Measurements from ENCODE around the gene SULT2A1. TPM values are rescaled to one million over a fixed set of nuclear protein-coding genes. Genes with fewer than 3 reads are reported as not detected.
"Not testable (repeated sequence)": the region's sequence is repeated elsewhere in the genome, so short reads cannot be mapped to it uniquely, and the experiment has no call there.

Gene SULT2A1, protein sequence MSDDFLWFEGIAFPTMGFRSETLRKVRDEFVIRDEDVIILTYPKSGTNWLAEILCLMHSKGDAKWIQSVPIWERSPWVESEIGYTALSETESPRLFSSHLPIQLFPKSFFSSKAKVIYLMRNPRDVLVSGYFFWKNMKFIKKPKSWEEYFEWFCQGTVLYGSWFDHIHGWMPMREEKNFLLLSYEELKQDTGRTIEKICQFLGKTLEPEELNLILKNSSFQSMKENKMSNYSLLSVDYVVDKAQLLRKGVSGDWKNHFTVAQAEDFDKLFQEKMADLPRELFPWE
- under 1 TPM in 2 of 4 donors, not detected in 2; 0.32 to 0.96 TPM for total RNA-seq

DNA sequence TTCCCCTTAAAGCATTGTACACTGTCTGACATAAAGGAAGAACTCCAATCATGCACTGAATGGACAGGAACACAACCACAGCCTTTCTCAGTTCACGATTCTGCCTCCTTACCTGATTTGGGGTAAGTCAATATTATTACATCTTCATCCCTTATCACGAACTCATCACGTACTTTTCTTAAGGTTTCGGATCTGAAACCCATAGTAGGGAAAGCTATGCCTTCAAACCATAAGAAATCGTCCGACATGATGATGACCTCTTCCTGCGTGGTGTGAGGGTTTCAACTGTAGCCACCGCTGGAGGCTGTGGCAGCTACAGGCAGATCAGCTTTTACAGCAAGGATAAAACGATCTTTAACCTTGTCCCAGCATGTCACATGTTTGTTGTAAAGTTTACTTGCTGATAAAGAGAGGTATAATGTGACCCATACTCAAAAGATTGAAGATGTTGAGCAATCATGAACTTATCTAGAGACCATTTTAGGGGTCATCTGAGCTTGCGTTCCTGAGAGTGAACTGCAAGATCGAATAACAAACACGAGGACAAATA, at the start of gene SULT2A1:
SULT2A1 (minus strand) TSS at position 306 of the 550 bp plus-strand sequence; CDS start at position 248, 58 bp downstream.
- no peaks in the 10 kb centered on the region for H3K36me3 ChIP-seq
- H3K4me3 ChIP-seq, result no peak within 1 kb of the TSS
- intact Hi-C loops (cut with DNase I; ENCODE audit: low total_unique reads), result no loop called here
- no peaks in the 10 kb centered on the region for H3K4me1 ChIP-seq
- TF ChIP-seq POLR2A (IDR thresholded peaks at IDR 0.05) (no peak), EP300 (IDR thresholded peaks at IDR 0.05; ENCODE audit: low read depth) (no peak), POLR2AphosphoS5 (IDR thresholded peaks at IDR 0.05) (no peak)
- H3K9me3 ChIP-seq, result no peaks in the 10 kb centered on the region
- peaks cover 14% of the 10 kb centered on the region for H3K27me3 ChIP-seq
- 56 to 64% methylated on average over 7 to 12 of the region's 12 CpGs for WGBS, 2 donors (ENCODE audit: low coverage in 1 of 2)
- no peak for DNase-seq
- in situ Hi-C loops (cut with MboI; ENCODE audit: low pct_ligation_motif_present in 1 of 4, low pct_unique_long_range_greater_than_20kb in 1 of 4, low sequenced_read_pairs in 3 of 4), result no loop called here
- H3K27ac ChIP-seq, result no peak within 1 kb of the TSS

DNA sequence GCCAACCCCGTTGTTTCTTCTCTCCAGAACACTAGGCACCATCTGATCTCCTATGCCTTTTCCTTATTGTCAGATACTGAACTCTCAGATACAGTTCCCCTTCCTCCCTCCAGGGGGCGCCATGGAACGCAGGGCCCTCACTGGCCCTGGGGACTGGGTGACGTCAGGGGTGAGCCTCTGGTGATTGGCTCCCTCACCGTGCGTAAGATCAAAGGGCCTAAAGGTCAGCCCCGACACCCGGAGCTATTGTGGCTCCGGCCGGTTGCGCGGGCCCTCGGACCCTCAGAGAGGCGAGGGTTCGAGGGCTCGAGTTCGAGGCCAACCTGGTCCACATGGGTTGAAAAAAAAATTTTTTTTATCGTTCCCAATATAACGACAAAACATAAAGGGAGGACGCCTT, 42.5 kb upstream of the SULT2A1 start:
- in situ Hi-C loops (cut with MboI; ENCODE audit: low pct_ligation_motif_present in 1 of 4, low pct_unique_long_range_greater_than_20kb in 1 of 4, low sequenced_read_pairs in 3 of 4); H3K36me3 ChIP-seq; H3K27me3 ChIP-seq; H3K9me3 ChIP-seq; intact Hi-C loops (cut with DNase I; ENCODE audit: low total_unique reads); H3K27ac ChIP-seq; H3K4me1 ChIP-seq; DNase-seq; H3K4me3 ChIP-seq: not testable (repeated sequence)
- no CpG with 5 or more reads among the region's 20 CpGs for WGBS, 2 donors (ENCODE audit: low coverage in 1 of 2)

DNA sequence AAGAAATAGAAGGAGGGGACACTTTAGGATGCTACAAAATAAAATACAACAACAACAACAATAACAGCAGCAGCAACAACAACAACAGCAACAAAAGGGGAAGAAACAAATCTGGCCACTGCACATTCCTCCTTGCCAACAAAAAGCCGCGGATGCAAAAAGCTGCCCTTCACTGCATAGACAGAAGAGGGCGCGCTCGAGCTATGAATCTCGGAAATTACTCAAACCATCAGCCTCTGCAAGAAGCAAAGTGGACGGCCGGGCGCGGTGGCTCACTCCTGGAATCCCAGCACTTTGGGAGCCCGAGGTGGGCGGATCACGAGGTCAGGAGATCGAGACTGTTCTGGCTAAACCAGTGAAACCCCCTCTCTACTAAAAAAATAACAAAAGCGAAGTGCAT, 34.0 kb upstream of the SULT2A1 start:
- H3K27me3 ChIP-seq; H3K9me3 ChIP-seq; DNase-seq; intact Hi-C loops (cut with DNase I; ENCODE audit: low total_unique reads); H3K36me3 ChIP-seq; H3K27ac ChIP-seq; H3K4me3 ChIP-seq; in situ Hi-C loops (cut with MboI; ENCODE audit: low pct_ligation_motif_present in 1 of 4, low pct_unique_long_range_greater_than_20kb in 1 of 4, low sequenced_read_pairs in 3 of 4); H3K4me1 ChIP-seq: not testable (repeated sequence)
- peak in 1 of 3 donors; percentile 19 for TF ChIP-seq POLR2AphosphoS5 (IDR thresholded peaks at IDR 0.05)
- TF ChIP-seq, protein P1, sequence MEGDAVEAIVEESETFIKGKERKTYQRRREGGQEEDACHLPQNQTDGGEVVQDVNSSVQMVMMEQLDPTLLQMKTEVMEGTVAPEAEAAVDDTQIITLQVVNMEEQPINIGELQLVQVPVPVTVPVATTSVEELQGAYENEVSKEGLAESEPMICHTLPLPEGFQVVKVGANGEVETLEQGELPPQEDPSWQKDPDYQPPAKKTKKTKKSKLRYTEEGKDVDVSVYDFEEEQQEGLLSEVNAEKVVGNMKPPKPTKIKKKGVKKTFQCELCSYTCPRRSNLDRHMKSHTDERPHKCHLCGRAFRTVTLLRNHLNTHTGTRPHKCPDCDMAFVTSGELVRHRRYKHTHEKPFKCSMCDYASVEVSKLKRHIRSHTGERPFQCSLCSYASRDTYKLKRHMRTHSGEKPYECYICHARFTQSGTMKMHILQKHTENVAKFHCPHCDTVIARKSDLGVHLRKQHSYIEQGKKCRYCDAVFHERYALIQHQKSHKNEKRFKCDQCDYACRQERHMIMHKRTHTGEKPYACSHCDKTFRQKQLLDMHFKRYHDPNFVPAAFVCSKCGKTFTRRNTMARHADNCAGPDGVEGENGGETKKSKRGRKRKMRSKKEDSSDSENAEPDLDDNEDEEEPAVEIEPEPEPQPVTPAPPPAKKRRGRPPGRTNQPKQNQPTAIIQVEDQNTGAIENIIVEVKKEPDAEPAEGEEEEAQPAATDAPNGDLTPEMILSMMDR (IDR thresholded peaks at IDR 0.05), result peak in 4 of 5 experiments; percentile 27 to 67 (median 63)
- 3 to 5% methylated on average over 12 to 13 of the region's 15 CpGs for WGBS, 2 donors (ENCODE audit: low coverage in 1 of 2)

DNA sequence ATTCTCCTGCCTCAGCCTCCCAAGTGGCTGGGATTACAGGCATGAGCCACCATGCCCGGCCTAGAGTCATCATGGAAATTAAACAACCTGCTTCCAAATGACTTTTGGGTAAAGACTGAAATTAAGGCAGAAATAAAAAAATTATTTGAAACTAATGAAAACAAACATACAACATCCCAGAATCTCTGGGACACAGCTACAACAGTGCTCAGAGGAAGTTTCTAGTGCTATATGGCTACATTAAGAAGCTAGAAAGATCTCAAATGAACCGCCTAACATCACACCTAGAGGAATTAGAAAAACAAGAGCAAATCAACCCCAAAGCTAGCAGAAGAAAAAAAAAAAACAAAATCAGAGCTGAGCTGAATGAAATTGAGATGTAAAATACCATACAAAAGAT, 24.1 kb upstream of the SULT2A1 start:
- H3K4me3 ChIP-seq; H3K36me3 ChIP-seq; in situ Hi-C loops (cut with MboI; ENCODE audit: low pct_ligation_motif_present in 1 of 4, low pct_unique_long_range_greater_than_20kb in 1 of 4, low sequenced_read_pairs in 3 of 4); H3K27ac ChIP-seq; H3K4me1 ChIP-seq; intact Hi-C loops (cut with DNase I; ENCODE audit: low total_unique reads); H3K9me3 ChIP-seq; DNase-seq; H3K27me3 ChIP-seq: not testable (repeated sequence)
- WGBS, 2 donors (ENCODE audit: low coverage in 1 of 2), result 77 to 81% methylated on average over 1 to 2 of the region's 2 CpGs

DNA sequence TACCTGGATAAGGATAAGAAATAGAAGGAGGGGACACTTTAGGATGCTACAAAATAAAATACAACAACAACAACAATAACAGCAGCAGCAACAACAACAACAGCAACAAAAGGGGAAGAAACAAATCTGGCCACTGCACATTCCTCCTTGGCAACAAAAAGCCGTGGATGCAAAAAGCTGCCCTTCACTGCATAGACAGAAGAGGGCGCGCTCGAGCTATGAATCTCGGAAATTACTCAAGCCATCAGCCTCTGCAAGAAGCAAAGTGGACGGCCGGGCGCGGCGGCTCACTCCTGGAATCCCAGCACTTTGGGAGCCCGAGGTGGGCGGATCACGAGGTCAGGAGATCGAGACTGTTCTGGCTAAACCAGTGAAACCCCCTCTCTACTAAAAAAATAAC, 23.2 kb upstream of the SULT2A1 start:
- H3K4me1 ChIP-seq; in situ Hi-C loops (cut with MboI; ENCODE audit: low pct_ligation_motif_present in 1 of 4, low pct_unique_long_range_greater_than_20kb in 1 of 4, low sequenced_read_pairs in 3 of 4); intact Hi-C loops (cut with DNase I; ENCODE audit: low total_unique reads); H3K27ac ChIP-seq; H3K9me3 ChIP-seq; H3K27me3 ChIP-seq; H3K36me3 ChIP-seq; H3K4me3 ChIP-seq: not testable (repeated sequence)
- 0% methylated on average over 5 of the region's 14 CpGs; no CpG with 5 or more reads in 1 of the 2 donors for WGBS, 2 donors (ENCODE audit: low coverage in 1 of 2)
- TF ChIP-seq, protein P1 (IDR thresholded peaks at IDR 0.05), result peak in 3 of 5 experiments; percentile 58 to 69 (median 59)
- DNase-seq, result peak; percentile 88
